ENCODE data around the gene BAIAP2.
"Not testable (repeated sequence)": the region's sequence is repeated elsewhere in the genome, so short reads cannot be mapped to it uniquely, and the experiment has no call there.

Gene BAIAP2

GRCh38 chr17:81066771-81067315 is 31.9 kb downstream of the BAIAP2 start:
- no peak for DNase-seq (ENCODE audit: low read depth in 2 of 2)

- no peak for DNase-seq (ENCODE audit: low read depth in 2 of 2)
These were observed 32.5 kb downstream of the BAIAP2 start for GRCh38 chr17:81067391-81067811.

- no peak for DNase-seq (ENCODE audit: low read depth in 2 of 2)
These were observed 33.6 kb downstream of the BAIAP2 start for GRCh38 chr17:81068411-81069134.

DNA sequence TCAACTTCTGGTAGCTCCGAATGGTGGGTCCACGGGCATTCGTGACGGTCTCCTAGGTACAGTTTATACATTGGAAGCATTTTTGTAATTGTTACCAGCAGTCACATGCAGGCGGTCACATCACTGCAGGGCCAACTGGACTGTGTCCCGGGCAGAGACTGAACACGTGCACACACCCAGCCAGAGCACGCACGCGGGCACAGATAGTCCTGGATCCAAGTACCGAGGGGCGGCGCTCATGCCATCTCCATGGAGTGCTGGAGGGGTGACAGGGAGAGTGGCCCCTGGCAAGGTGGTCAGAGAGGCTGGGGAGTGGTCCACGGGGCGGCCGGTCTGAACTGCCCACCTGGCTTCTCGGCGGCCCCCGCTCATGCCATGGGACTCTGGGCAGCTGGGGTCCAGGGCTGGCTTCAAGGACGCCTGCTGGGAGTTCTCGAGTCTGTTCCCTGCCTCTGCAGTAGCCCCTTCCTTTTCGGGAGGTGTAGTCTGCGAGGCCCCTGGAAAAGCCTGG is 34.2 kb downstream of the BAIAP2 start:
- DNase-seq (ENCODE audit: low read depth in 2 of 2), result no peak

DNA sequence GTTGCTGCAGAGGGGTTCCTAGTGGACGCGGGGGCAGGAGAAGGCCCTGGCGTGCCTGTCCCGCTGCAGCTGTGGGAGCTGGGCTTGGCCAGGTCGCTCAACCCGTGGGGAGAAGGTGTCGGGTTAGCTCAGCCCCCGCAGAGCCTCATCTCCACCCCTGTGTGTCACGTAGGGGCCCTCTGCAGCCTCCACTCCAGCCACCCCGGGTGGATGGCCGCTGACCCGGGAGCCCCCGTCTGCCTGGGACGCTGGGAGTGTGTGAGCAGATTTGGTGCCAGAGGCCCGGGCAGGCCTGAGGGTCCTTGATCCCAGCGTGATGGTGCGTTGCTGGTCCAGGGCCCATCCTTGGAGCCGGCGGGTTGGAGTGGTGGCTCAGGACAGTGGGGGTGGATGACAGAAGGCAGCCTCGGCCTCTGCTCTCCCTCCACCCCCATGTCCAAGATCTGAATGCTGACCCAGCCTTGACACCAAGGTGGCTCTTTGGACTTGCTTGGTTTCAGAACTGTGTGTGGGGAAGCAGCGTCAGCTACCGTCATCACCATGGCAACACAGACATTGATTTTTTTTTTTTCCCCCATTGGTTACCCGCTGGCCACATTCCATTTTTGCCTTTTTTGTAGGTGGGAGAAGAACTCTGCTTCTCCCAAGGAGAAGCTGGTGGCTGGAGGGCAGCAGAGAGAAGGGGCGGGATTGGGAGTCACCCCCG is 35.7 kb downstream of the BAIAP2 start:
- no peak for DNase-seq (ENCODE audit: low read depth in 2 of 2)

- DNase-seq (ENCODE audit: low read depth in 2 of 2), result no peak
These were observed 37.1 kb downstream of the BAIAP2 start for GRCh38 chr17:81071761-81072741.

- no peak for DNase-seq (ENCODE audit: low read depth in 2 of 2)
These were observed 39.3 kb downstream of the BAIAP2 start for GRCh38 chr17:81073967-81074839.

GRCh38 chr17:81074875-81075274 is 39.9 kb downstream of the BAIAP2 start:
- no peak for DNase-seq (ENCODE audit: low read depth in 2 of 2)

DNA sequence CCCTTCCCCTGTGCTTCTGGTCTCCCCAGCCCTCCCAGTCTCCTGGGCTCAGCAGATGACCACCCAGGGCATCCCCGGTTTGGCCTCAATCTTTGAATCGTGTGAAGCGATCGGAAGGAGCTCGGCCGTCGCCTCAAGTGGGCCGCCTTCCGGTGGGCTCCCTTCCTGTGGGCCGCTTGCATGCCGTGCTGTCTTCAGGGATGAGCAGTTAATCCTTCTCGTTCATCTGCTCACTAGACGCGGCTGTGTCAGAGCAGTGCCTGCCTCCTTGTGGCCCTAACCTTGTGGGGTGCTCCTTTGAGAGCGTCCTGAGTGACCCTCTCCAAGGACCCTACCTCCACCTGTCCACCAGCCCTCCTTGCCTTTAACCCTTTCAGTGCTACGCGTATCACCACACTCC is 40.4 kb downstream of the BAIAP2 start:
- DNase-seq (ENCODE audit: low read depth in 2 of 2), result no peak

DNA sequence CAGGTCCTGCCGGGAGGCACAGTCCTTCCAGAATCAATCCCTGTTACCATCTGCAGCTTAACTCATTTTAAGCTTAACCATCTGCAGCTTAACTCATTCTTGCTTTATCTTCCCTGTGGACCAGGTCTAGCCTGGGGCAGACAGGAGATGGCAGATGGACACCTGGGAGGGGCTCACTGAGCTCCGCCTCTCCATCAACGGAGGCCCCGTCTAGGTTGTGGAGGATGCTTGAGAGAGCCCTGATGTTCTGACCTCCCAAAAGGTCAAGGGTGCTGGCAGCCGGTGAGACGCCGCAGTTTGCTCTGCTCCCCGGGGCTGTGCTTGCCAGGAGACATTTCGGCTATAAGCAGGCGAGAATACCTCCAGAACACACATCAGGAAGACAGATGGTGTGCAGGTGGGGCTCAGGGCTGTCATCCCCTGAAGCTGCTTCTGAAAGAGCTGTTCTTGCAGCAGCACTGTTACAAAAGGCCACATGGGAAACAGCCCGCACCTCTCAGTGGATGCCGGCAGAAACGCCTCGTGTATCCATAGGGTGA is 41.3 kb downstream of the BAIAP2 start:
- DNase-seq (ENCODE audit: low read depth in 2 of 2), result no peak

- DNase-seq (ENCODE audit: low read depth in 2 of 2), result not testable (repeated sequence)
These were observed 43.3 kb downstream of the BAIAP2 start for GRCh38 chr17:81078026-81078913.

- no peak for DNase-seq (ENCODE audit: low read depth in 2 of 2)
These were observed 45.1 kb downstream of the BAIAP2 start for GRCh38 chr17:81080019-81080418.

- no peak for DNase-seq (ENCODE audit: low read depth in 2 of 2)
These were observed 46.5 kb downstream of the BAIAP2 start for GRCh38 chr17:81081222-81082176.

- no peak for DNase-seq (ENCODE audit: low read depth in 2 of 2)
These were observed 47.5 kb downstream of the BAIAP2 start for GRCh38 chr17:81082177-81083073.

DNA sequence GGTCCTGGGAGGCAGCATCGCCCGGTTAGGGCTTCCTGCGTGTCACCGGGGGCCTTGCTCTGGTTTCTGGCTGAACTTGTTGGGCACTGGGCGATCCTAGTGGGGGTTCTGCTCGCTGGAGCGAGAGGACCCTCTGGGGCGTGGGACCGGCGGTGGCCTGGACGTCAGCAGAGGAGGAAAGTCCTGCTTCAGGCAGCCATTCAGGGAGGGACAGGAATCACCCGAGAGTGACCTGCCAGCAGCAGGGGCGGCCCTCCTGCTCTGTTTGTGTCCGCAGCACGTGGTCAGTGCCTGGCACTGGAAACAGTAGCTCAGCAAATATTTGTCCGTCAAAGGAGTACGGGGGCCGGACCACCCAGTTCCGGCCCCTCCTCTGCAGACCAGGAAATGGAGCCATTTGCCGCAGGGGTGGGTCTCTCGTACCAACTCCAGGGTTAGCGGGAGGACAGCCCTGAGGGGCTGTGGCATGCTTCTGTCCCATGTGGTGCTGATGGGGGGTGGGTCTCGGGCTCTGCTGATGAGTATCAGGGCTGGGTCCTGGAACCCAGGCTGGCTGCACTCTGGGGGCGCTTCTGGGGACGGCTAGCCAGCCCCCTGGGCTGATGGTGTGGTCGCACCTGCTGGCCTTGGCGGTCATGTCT is 48.3 kb downstream of the BAIAP2 start:
- DNase-seq (ENCODE audit: low read depth in 2 of 2), result no peak

DNA sequence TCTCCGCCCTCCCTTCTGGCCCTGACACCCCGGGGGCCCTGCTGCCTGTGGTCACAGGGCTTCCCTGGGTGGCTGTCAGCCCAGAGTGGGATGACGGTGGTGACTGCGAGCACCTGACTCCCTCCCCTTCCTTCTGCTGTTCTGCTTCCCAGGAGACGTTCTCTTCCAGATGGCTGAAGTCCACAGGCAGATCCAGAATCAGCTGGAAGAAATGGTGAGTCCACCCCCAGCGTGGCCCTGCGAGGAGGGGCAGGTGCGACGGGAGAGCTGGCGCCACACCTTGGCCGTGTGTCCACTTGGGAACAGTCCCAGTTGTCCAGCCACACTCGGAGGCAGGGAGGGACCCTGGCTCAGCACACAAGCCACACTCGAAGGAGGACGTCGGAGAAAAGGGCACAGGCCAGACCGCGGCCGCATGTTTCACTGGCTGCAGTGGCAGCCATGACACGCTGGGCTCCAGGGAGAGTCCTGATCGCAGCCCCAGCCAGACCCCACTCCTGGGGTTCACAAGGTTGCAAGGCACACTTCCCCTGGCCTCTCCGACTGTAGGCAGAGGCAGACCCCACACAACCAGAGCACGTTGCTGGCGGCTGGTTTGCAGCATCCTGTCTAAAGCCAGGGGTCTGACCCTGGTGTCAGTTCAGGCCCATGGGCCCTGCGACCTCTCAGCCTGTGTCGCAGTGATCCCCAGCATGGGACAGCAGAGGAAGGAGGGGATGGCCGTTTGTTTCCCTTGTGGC is 49.9 kb downstream of the BAIAP2 start:
- no peak for DNase-seq (ENCODE audit: low read depth in 2 of 2)

All from stimulated activated CD8-positive, alpha-beta memory T cell treated with anti-CD3 and anti-CD28 coated beads, Interleukin-2, amount 100 ng/mL, for 48 hours (primary cell).